Liver (tissue), 9 donors: ENCODE results near the gene SUPT6H. TPM values are rescaled to one million over a fixed set of nuclear protein-coding genes. Genes with fewer than 3 reads are reported as not detected.

Experiments used
- DNase-seq: peaks from one replicate; pipeline ENCODE4 v3.0.0-alpha.2; 2017; ENCODE audit warnings: low spot score
- H3K27ac ChIP-seq, 2 donors: one replicate each; pipeline ENCODE4 v1.7.0; 2013; ENCODE audit warnings: inconsistent platforms in 2 of 2, low read length in 2 of 2, control low read depth in 1 of 2, low read depth in 1 of 2, mild to moderate bottlenecking in 1 of 2
- H3K27me3 ChIP-seq, 4 donors: one replicate each; pipeline versions ENCODE4 v1.6.1 to v1.7.0; 2013; ENCODE audit warnings: low read length in 3 of 4, inconsistent platforms in 1 of 4, mild to moderate bottlenecking in 1 of 4, moderate library complexity in 1 of 4; ENCODE audit not compliant: control insufficient read depth in 4 of 4, insufficient read depth in 4 of 4
- H3K36me3 ChIP-seq, 4 donors: one replicate each; pipeline versions ENCODE4 v1.6.1 to v1.7.0; 2013; ENCODE audit warnings: low read length in 3 of 4, mild to moderate bottlenecking in 3 of 4, low read depth in 1 of 4, moderate library complexity in 1 of 4; ENCODE audit not compliant: control insufficient read depth in 4 of 4, insufficient read depth in 3 of 4
- H3K4me1 ChIP-seq, 4 donors: one replicate each; pipeline versions ENCODE4 v1.6.1 to v1.7.0; 2013; ENCODE audit warnings: low read length in 3 of 4, mild to moderate bottlenecking in 3 of 4, moderate library complexity in 1 of 4; ENCODE audit not compliant: control insufficient read depth in 4 of 4, insufficient read depth in 4 of 4
- H3K4me3 ChIP-seq, 3 donors: one replicate each; pipeline versions ENCODE4 v1.6.1 to v1.7.0; 2013; ENCODE audit warnings: low read length in 3 of 3, control low read depth in 1 of 3, low read depth in 1 of 3, mild to moderate bottlenecking in 1 of 3
- H3K9ac ChIP-seq, 2 donors: one replicate each; pipeline ENCODE4 v1.7.0; 2013; ENCODE audit warnings: low read length in 2 of 2, mild to moderate bottlenecking in 2 of 2, moderate library complexity in 2 of 2, control low read depth in 1 of 2, low read depth in 1 of 2
- H3K9me3 ChIP-seq, 4 donors: one replicate each; pipeline versions ENCODE4 v1.6.1 to v1.7.0; 2013; ENCODE audit warnings: low read length in 3 of 4; ENCODE audit not compliant: control insufficient read depth in 4 of 4
- EGR1 ChIP-seq, 2 donors: IDR thresholded peaks; 2 replicates each; pipeline ENCODE4 v1.6.1; 2016 to 2018; ENCODE audit warnings: antibody characterized with exemption in 2 of 2, low read depth in 2 of 2
- FOXA1 ChIP-seq: IDR thresholded peaks from 2 replicates; pipeline ENCODE4 v1.6.1; 2016; ENCODE audit warnings: antibody characterized with exemption
- FOXA2 ChIP-seq: IDR thresholded peaks from 2 replicates; pipeline ENCODE4 v1.6.1; 2016; ENCODE audit warnings: antibody characterized with exemption
- HNF4A ChIP-seq, 2 donors: conservative IDR thresholded peaks; 2 replicates each; pipeline ENCODE4 v1.6.1; 2016; ENCODE audit warnings: antibody characterized with exemption in 2 of 2, mild to moderate bottlenecking in 2 of 2
- HNF4G ChIP-seq: IDR thresholded peaks from 2 replicates; pipeline ENCODE4 v1.6.1; 2016; ENCODE audit warnings: antibody characterized with exemption
- JUND ChIP-seq, 2 donors: IDR thresholded peaks; 2 replicates each; pipeline ENCODE4 v1.6.1; 2016; ENCODE audit warnings: antibody characterized with exemption in 2 of 2
- MAX ChIP-seq: IDR thresholded peaks from 2 replicates; pipeline ENCODE4 v1.6.1; 2016; ENCODE audit warnings: antibody characterized with exemption
- NR2F2 ChIP-seq: IDR thresholded peaks from 2 replicates; pipeline ENCODE4 v1.6.1; 2016; ENCODE audit warnings: antibody characterized with exemption
- RAD21 ChIP-seq, 2 donors: IDR thresholded peaks; 2 replicates each; pipeline ENCODE4 v1.6.1; 2016; ENCODE audit warnings: antibody characterized with exemption in 2 of 2, mild to moderate bottlenecking in 2 of 2
- RXRA ChIP-seq, 2 donors: IDR thresholded peaks; 2 replicates each; pipeline ENCODE4 v1.6.1; 2017 to 2018; ENCODE audit warnings: antibody characterized with exemption in 2 of 2, mild to moderate bottlenecking in 1 of 2
- SP1 ChIP-seq: IDR thresholded peaks from 2 replicates; pipeline ENCODE4 v1.6.1; 2018; ENCODE audit warnings: antibody characterized with exemption, mild to moderate bottlenecking
- TAF1 ChIP-seq: conservative IDR thresholded peaks from 2 replicates; pipeline ENCODE4 v1.6.1; 2016; ENCODE audit warnings: antibody characterized with exemption, mild to moderate bottlenecking
- YY1 ChIP-seq: IDR thresholded peaks from 2 replicates; pipeline ENCODE4 v1.6.1; 2016; ENCODE audit warnings: antibody characterized with exemption, mild to moderate bottlenecking
- WGBS: extraction: QIAGEN DNeasy Blood & Tissue Kit; methylation state at CpG from one replicate; pipeline ENCODE4 v1.1.7; 2013; 5-methylcytosine and 5-hydroxymethylcytosine counted together
- polyA plus RNA-seq, 2 donors: library from polyadenylated mRNA; stranded (reverse) in 1 of 2; unstranded in 1 of 2; fragments of 200-250 nt in 1 of 2; fragments of >200 nt in 1 of 2; fragmentation: Nextera tagmentation in 1 of 2; extraction: Ambion mirVana in 1 of 2; gene quantifications; one replicate each; pipeline versions ENCODE4 v1.2.1 to v1.2.3, GENCODE V29; 2013 to 2015
- total RNA-seq, 2 donors: library from RNA; depleted of rRNA; stranded (reverse); fragments of >200 nt; gene quantifications; one replicate each; pipeline ENCODE4 v1.2.3, GENCODE V29; 2014
- TF ChIP-seq, protein P1 (sequence below): fragments of 150-350 bp; IDR thresholded peaks from 2 replicates; pipeline ENCODE4 v1.5.1; 2017; ENCODE audit warnings: improper control_type of control experiment, low read depth, low read length; ENCODE audit not compliant: missing input control
- TF ChIP-seq, protein P2 (sequence below): IDR thresholded peaks from 2 replicates; pipeline ENCODE4 v1.6.1; 2016; ENCODE audit warnings: antibody characterized with exemption, mild to moderate bottlenecking
- TF ChIP-seq, protein P3 (sequence below): IDR thresholded peaks from 2 replicates; pipeline ENCODE4 v1.6.1; 2016; ENCODE audit warnings: antibody characterized with exemption
- donor health status: healthy.
- donor health status: healthy.
- donor health status: healthy.
- donor health status: healthy.
- donor health status: healthy.

The SUPT6H gene
- total and polyA plus RNA-seq, 4 donors = 10.6 to 59.1 (median 30.3) TPM

DNA sequence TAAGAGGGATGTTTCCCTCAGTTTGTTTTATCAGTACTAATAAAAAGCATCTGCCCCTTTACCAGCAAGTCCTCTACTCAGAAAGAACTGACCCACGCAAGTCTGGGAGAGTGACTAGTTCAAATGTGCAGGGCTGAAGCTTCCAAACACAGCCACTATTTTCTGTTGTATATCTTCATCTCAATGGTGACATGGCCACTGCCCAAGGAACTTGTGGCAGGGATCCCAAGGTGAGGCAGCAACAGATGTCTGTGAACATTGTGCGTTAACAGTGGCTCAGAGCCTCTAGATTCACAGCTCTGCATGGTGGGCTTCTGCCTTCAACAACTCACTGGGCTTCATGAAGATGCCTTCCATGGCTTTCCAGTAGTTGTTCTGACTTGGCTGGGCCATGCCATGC, 13.3 kb upstream of the SUPT6H start:
- Histone ChIP-seq H3K4me3 (no peak overlapping the region), H3K36me3 (peaks cover 5 to 28% (median 13%) of the 10 kb centered on the region in 4 donors), H3K9ac (no peak overlapping the region), H3K27me3 (no peaks in the 10 kb centered on the region), H3K4me1 (peaks cover 0 to 29% (median 20%) of the 10 kb centered on the region in 4 donors), H3K9me3 (no peaks in the 10 kb centered on the region), H3K27ac (no peak overlapping the region)
- 95% methylated on average over 2 of the region's 2 CpGs for WGBS
- TF ChIP-seq YY1 = no peak
- TF ChIP-seq, protein P1, sequence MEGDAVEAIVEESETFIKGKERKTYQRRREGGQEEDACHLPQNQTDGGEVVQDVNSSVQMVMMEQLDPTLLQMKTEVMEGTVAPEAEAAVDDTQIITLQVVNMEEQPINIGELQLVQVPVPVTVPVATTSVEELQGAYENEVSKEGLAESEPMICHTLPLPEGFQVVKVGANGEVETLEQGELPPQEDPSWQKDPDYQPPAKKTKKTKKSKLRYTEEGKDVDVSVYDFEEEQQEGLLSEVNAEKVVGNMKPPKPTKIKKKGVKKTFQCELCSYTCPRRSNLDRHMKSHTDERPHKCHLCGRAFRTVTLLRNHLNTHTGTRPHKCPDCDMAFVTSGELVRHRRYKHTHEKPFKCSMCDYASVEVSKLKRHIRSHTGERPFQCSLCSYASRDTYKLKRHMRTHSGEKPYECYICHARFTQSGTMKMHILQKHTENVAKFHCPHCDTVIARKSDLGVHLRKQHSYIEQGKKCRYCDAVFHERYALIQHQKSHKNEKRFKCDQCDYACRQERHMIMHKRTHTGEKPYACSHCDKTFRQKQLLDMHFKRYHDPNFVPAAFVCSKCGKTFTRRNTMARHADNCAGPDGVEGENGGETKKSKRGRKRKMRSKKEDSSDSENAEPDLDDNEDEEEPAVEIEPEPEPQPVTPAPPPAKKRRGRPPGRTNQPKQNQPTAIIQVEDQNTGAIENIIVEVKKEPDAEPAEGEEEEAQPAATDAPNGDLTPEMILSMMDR = no peak
- no peak for TF ChIP-seq RXRA (IDR thresholded peaks at IDR 0.05)
- DNase-seq = no peak

- peaks cover 10 to 23% (median 18%) of the 10 kb centered on the region in 4 donors for H3K36me3 ChIP-seq
- TF ChIP-seq HNF4G (no peak), RAD21 (IDR thresholded peaks at IDR 0.05) (no peak), FOXA2 (no peak), RXRA (IDR thresholded peaks at IDR 0.05) (no peak)
- TF ChIP-seq, protein P2, sequence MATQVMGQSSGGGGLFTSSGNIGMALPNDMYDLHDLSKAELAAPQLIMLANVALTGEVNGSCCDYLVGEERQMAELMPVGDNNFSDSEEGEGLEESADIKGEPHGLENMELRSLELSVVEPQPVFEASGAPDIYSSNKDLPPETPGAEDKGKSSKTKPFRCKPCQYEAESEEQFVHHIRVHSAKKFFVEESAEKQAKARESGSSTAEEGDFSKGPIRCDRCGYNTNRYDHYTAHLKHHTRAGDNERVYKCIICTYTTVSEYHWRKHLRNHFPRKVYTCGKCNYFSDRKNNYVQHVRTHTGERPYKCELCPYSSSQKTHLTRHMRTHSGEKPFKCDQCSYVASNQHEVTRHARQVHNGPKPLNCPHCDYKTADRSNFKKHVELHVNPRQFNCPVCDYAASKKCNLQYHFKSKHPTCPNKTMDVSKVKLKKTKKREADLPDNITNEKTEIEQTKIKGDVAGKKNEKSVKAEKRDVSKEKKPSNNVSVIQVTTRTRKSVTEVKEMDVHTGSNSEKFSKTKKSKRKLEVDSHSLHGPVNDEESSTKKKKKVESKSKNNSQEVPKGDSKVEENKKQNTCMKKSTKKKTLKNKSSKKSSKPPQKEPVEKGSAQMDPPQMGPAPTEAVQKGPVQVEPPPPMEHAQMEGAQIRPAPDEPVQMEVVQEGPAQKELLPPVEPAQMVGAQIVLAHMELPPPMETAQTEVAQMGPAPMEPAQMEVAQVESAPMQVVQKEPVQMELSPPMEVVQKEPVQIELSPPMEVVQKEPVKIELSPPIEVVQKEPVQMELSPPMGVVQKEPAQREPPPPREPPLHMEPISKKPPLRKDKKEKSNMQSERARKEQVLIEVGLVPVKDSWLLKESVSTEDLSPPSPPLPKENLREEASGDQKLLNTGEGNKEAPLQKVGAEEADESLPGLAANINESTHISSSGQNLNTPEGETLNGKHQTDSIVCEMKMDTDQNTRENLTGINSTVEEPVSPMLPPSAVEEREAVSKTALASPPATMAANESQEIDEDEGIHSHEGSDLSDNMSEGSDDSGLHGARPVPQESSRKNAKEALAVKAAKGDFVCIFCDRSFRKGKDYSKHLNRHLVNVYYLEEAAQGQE = no peak
- no peak for DNase-seq
- no peak overlapping the region for H3K9ac ChIP-seq
- no peaks in the 10 kb centered on the region for H3K9me3 ChIP-seq
- H3K27me3 ChIP-seq = no peaks in the 10 kb centered on the region
- H3K4me1 ChIP-seq = peaks cover 0 to under 1% (median 0%) of the 10 kb centered on the region in 4 donors
- H3K27ac ChIP-seq = no peak overlapping the region
- H3K4me3 ChIP-seq = no peak overlapping the region
- 96% methylated on average over 5 of the region's 5 CpGs for WGBS
These were observed 6.8 kb upstream of the SUPT6H start for GRCh38 chr17:28655160-28655559.

DNA sequence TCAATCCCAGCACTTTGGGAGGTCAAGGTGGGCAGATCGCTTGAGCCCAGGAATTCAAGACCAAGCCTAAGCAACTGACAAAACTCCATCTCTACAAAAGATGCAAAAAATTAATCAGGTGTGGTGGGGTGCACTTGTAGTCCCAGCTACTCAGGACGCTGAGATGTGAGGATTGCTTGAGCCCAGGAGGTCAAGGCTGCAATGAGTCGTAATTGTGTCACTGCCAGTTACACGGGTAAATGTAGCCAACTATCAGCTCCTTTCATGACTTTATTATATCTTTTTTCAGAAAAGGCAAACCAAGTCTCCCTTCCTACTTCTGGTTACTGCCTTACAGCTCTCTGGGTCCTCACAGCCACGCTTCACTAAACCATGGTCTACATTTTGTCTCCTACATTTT, 4.2 kb upstream of the SUPT6H start:
- Histone ChIP-seq H3K4me3 (no peak overlapping the region), H3K9ac (no peak overlapping the region)

More for the DNA sequence above, 4.2 kb upstream of the SUPT6H start:
- WGBS = 90% methylated on average over 5 of the region's 5 CpGs
- DNase-seq = no peak
- no peaks in the 10 kb centered on the region for H3K9me3 ChIP-seq
- H3K36me3 ChIP-seq = peaks cover 6 to 12% (median 11%) of the 10 kb centered on the region in 4 donors
- no peak overlapping the region for H3K27ac ChIP-seq
- H3K27me3 ChIP-seq = no peaks in the 10 kb centered on the region
- peaks cover 0 to 15% (median 11%) of the 10 kb centered on the region in 4 donors for H3K4me1 ChIP-seq
- TF ChIP-seq FOXA1 (no peak), MAX (no peak), HNF4A (conservative IDR thresholded peaks at IDR 0.05) (no peak), TAF1 (no peak), NR2F2 (no peak), EGR1 (IDR thresholded peaks at IDR 0.05; ENCODE audit: low read depth in 2 of 2) (no peak), HNF4G (no peak), JUND (IDR thresholded peaks at IDR 0.05) (no peak), RAD21 (IDR thresholded peaks at IDR 0.05) (no peak), SP1 (no peak), YY1 (no peak)
- TF ChIP-seq, protein P3, sequence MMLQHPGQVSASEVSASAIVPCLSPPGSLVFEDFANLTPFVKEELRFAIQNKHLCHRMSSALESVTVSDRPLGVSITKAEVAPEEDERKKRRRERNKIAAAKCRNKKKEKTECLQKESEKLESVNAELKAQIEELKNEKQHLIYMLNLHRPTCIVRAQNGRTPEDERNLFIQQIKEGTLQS = no peak
- TF ChIP-seq, protein P2 = no peak
